ENCODE measurements around the gene ABLIM2.

GRCh38 chr4:8096690-8097061 is 61.9 kb downstream of the ABLIM2 start:
- TF ChIP-seq DPF2 (IDR thresholded peaks at IDR 0.05) (no peak), POLR2A (IDR thresholded peaks at IDR 0.05; ENCODE audit: low read depth, low read length) (no peak), HDGF (IDR thresholded peaks at IDR 0.05) (no peak), CREB1 (IDR thresholded peaks at IDR 0.05; ENCODE audit: low read depth) (no peak), CTCF (IDR thresholded peaks at IDR 0.05 in 2 of 3, conservative IDR thresholded peaks at IDR 0.05 in 1 of 3; ENCODE audit: control insufficient read depth in 2 of 3, extremely low read depth in 1 of 3, insufficient read depth in 1 of 3, low read depth in 3 of 3, low read length in 3 of 3) (no peak), GABPA (IDR thresholded peaks at IDR 0.05; ENCODE audit: low read depth) (no peak), SRF (IDR thresholded peaks at IDR 0.05; ENCODE audit: low read depth in 2 of 2, low read length in 2 of 2) (no peak), ATF7 (IDR thresholded peaks at IDR 0.05; ENCODE audit: low read depth) (no peak), ATF2 (IDR thresholded peaks at IDR 0.05; ENCODE audit: low read length) (no peak), BACH1 (IDR thresholded peaks at IDR 0.05; ENCODE audit: borderline replicate concordance) (no peak)
- TF ChIP-seq, protein P1, sequence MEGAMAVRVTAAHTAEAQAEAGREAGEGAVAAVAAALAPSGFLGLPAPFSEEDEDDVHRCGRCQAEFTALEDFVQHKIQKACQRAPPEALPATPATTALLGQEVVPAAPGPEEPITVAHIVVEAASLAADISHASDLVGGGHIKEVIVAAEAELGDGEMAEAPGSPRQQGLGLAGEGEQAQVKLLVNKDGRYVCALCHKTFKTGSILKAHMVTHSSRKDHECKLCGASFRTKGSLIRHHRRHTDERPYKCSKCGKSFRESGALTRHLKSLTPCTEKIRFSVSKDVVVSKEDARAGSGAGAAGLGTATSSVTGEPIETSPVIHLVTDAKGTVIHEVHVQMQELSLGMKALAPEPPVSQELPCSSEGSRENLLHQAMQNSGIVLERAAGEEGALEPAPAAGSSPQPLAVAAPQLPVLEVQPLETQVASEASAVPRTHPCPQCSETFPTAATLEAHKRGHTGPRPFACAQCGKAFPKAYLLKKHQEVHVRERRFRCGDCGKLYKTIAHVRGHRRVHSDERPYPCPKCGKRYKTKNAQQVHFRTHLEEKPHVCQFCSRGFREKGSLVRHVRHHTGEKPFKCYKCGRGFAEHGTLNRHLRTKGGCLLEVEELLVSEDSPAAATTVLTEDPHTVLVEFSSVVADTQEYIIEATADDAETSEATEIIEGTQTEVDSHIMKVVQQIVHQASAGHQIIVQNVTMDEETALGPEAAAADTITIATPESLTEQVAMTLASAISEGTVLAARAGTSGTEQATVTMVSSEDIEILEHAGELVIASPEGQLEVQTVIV (IDR thresholded peaks at IDR 0.05; ENCODE audit: borderline replicate concordance, partially characterized antibody) = no peak
- TF ChIP-seq, protein P2, sequence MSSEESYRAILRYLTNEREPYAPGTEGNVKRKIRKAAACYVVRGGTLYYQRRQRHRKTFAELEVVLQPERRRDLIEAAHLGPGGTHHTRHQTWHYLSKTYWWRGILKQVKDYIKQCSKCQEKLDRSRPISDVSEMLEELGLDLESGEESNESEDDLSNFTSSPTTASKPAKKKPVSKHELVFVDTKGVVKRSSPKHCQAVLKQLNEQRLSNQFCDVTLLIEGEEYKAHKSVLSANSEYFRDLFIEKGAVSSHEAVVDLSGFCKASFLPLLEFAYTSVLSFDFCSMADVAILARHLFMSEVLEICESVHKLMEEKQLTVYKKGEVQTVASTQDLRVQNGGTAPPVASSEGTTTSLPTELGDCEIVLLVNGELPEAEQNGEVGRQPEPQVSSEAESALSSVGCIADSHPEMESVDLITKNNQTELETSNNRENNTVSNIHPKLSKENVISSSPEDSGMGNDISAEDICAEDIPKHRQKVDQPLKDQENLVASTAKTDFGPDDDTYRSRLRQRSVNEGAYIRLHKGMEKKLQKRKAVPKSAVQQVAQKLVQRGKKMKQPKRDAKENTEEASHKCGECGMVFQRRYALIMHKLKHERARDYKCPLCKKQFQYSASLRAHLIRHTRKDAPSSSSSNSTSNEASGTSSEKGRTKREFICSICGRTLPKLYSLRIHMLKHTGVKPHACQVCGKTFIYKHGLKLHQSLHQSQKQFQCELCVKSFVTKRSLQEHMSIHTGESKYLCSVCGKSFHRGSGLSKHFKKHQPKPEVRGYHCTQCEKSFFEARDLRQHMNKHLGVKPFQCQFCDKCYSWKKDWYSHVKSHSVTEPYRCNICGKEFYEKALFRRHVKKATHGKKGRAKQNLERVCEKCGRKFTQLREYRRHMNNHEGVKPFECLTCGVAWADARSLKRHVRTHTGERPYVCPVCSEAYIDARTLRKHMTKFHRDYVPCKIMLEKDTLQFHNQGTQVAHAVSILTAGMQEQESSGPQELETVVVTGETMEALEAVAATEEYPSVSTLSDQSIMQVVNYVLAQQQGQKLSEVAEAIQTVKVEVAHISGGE (CRISPR knock-in tag; IDR thresholded peaks at IDR 0.05) = no peak
- TF ChIP-seq, protein P3, sequence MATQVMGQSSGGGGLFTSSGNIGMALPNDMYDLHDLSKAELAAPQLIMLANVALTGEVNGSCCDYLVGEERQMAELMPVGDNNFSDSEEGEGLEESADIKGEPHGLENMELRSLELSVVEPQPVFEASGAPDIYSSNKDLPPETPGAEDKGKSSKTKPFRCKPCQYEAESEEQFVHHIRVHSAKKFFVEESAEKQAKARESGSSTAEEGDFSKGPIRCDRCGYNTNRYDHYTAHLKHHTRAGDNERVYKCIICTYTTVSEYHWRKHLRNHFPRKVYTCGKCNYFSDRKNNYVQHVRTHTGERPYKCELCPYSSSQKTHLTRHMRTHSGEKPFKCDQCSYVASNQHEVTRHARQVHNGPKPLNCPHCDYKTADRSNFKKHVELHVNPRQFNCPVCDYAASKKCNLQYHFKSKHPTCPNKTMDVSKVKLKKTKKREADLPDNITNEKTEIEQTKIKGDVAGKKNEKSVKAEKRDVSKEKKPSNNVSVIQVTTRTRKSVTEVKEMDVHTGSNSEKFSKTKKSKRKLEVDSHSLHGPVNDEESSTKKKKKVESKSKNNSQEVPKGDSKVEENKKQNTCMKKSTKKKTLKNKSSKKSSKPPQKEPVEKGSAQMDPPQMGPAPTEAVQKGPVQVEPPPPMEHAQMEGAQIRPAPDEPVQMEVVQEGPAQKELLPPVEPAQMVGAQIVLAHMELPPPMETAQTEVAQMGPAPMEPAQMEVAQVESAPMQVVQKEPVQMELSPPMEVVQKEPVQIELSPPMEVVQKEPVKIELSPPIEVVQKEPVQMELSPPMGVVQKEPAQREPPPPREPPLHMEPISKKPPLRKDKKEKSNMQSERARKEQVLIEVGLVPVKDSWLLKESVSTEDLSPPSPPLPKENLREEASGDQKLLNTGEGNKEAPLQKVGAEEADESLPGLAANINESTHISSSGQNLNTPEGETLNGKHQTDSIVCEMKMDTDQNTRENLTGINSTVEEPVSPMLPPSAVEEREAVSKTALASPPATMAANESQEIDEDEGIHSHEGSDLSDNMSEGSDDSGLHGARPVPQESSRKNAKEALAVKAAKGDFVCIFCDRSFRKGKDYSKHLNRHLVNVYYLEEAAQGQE (IDR thresholded peaks at IDR 0.05; ENCODE audit: low read depth, low read length) = no peak
